Large intestine (tissue), 3 donors: ENCODE measurements around the gene DDX41. TPM values are rescaled to one million over a fixed set of nuclear protein-coding genes. Genes with fewer than 3 reads are reported as not detected.

Experiments
- DNase-seq, 2 donors: peaks; one replicate each; pipeline versions ENCODE4 v3.0.0 to v3.0.0-alpha.2; 2013
- H3K27ac ChIP-seq: one replicate; pipeline ENCODE4 v1.5.1; 2013; ENCODE audit warnings: low read length
- H3K27me3 ChIP-seq: 2 replicates; pipeline ENCODE4 v1.6.1; 2013; ENCODE audit warnings: low read length; ENCODE audit not compliant: control insufficient read depth, insufficient read depth
- H3K36me3 ChIP-seq: 2 replicates; pipeline ENCODE4 v1.6.1; 2013; ENCODE audit warnings: low read length; ENCODE audit not compliant: control insufficient read depth, insufficient read depth
- H3K4me1 ChIP-seq: one replicate; pipeline ENCODE4 v1.6.1; 2013; ENCODE audit warnings: low read length; ENCODE audit not compliant: control insufficient read depth, insufficient read depth
- H3K4me3 ChIP-seq: one replicate; pipeline ENCODE4 v1.5.1; 2013; ENCODE audit warnings: low read length
- H3K9me3 ChIP-seq: one replicate; pipeline ENCODE4 v1.6.1; 2013; ENCODE audit warnings: mild to moderate bottlenecking, low read depth, low read length, moderate library complexity; ENCODE audit not compliant: control insufficient read depth
- WGBS: methylation state at CpG from one replicate; pipeline ENCODE4 v1.1.5; 2013; ENCODE audit warnings: low lambda C conversion rate; ENCODE audit not compliant: insufficient coverage; 5-methylcytosine and 5-hydroxymethylcytosine counted together
- polyA plus RNA-seq: library from polyadenylated mRNA; unstranded; fragments of 120-200 nt; gene quantifications from one replicate; pipeline ENCODE4 v1.2.1, GENCODE V29; 2013

Gene DDX41
- polyA plus RNA-seq, 1 donor: 94.2 TPM

- no peaks in the 10 kb centered on the region for H3K9me3 ChIP-seq
- H3K27me3 ChIP-seq: no peaks in the 10 kb centered on the region
- peaks cover 17% of the 10 kb centered on the region for H3K36me3 ChIP-seq
- H3K27ac ChIP-seq: no peak overlapping the region
- DNase-seq: no peak
- no CpG with 5 or more reads among the region's 9 CpGs for WGBS
- H3K4me1 ChIP-seq: no peaks in the 10 kb centered on the region
- H3K4me3 ChIP-seq: no peak overlapping the region
These were observed 9.6 kb downstream of the DDX41 start for GRCh38 chr5:177507165-177507564.

GRCh38 chr5:177505075-177505474 lies 11.7 kb downstream of the DDX41 start:
- Histone ChIP-seq H3K27ac (no peak overlapping the region), H3K36me3 (no peaks in the 10 kb centered on the region), H3K4me3 (no peak overlapping the region), H3K9me3 (no peaks in the 10 kb centered on the region), H3K4me1 (no peaks in the 10 kb centered on the region), H3K27me3 (no peaks in the 10 kb centered on the region)
- no peak for DNase-seq
- no CpG with 5 or more reads among the region's 4 CpGs for WGBS

- Histone ChIP-seq H3K36me3 (no peaks in the 10 kb centered on the region), H3K9me3 (no peaks in the 10 kb centered on the region), H3K4me3 (no peak overlapping the region), H3K27ac (no peak overlapping the region), H3K4me1 (no peaks in the 10 kb centered on the region), H3K27me3 (peaks cover 4% of the 10 kb centered on the region)
- DNase-seq: no peak
- no CpG with 5 or more reads among the region's 47 CpGs for WGBS
These were observed 12.4 kb downstream of the DDX41 start for GRCh38 chr5:177504086-177505056.

GRCh38 chr5:177503351-177504085 lies 13.2 kb downstream of the DDX41 start:
- no CpG with 5 or more reads among the region's 24 CpGs for WGBS
- peaks cover 9% of the 10 kb centered on the region for H3K27me3 ChIP-seq
- H3K4me3 ChIP-seq: no peak overlapping the region
- no peak for DNase-seq
- H3K27ac ChIP-seq: no peak overlapping the region
- no peaks in the 10 kb centered on the region for H3K36me3 ChIP-seq
- no peaks in the 10 kb centered on the region for H3K9me3 ChIP-seq
- peaks cover under 1% of the 10 kb centered on the region for H3K4me1 ChIP-seq

DNA sequence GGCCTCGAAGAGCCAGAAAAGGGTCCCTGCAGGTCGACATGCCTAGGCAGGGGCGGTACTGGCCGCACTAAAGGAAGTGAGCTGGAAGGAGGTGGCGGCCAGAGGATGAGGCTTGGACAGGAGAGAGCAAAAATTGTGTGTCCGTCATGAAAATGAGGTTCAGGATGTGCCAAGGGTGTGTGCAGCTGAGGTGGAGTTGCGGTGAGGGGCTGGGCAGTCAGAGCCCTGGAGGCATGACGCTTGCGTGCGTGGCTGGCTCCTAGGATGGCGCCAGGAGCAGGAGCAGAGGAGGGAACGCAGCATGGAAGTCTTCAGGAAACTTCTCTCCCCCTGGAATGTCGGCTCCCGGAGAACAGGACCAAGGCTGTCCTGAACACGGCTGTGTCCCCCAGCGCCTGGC lies 13.9 kb downstream of the DDX41 start:
- WGBS: 90% methylated on average over 2 of the region's 16 CpGs
- H3K4me3 ChIP-seq: no peak overlapping the region
- H3K4me1 ChIP-seq: peaks cover 6% of the 10 kb centered on the region
- DNase-seq: no peak
- H3K36me3 ChIP-seq: no peaks in the 10 kb centered on the region
- H3K9me3 ChIP-seq: peaks cover 2% of the 10 kb centered on the region
- peaks cover 16% of the 10 kb centered on the region for H3K27me3 ChIP-seq
- H3K27ac ChIP-seq: no peak overlapping the region

GRCh38 chr5:177501874-177502678 lies 14.7 kb downstream of the DDX41 start:
- Histone ChIP-seq H3K36me3 (no peaks in the 10 kb centered on the region), H3K4me3 (no peak overlapping the region), H3K27ac (no peak overlapping the region), H3K4me1 (peaks cover 6% of the 10 kb centered on the region), H3K27me3 (peaks cover 19% of the 10 kb centered on the region), H3K9me3 (peaks cover 2% of the 10 kb centered on the region)
- 94% methylated on average over 2 of the region's 9 CpGs for WGBS
- no peak for DNase-seq

DNA sequence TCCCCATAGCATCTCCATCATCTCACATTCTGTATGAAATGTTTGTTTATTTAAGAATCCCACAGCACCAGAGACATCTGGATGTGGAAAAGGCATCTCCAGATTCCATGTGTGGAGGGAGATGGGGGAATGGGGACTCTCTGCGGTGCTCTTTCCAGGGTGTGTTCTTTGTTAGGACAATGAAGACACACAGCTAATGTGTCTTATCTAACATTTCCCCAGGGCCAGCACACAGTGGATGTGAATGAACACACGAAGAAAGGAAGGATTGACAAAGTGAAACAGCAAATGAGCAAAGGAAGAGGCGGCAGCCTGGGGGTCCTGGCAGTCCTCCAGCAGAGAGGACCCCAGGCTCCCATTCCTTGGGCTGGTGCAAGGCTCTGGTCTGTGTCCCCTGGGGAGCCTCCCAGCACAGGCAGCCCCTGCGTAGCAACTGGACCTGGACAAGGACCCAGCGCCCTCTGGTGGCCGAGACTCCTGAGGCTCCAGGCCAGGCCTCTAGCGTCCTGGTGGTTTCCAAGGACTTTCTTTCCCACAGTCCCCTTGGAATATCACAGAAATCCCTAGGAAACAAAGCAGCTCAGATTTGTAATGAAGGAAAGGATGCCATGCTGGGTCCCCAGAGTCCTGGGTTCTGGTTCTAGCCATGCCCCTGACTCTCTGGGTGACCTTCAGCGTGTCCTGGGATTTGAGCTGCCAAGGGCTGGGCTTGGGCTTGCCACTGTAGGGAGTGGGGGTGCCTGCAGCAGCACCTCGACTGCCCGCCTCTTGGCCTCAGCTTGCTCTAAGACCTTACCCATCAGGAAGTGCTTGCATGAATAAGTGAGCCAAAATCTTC lies 15.9 kb downstream of the DDX41 start:
- Histone ChIP-seq H3K9me3 (peaks cover 2% of the 10 kb centered on the region), H3K36me3 (no peaks in the 10 kb centered on the region), H3K4me3 (no peak overlapping the region), H3K27ac (peak overlapping the region; percentile 22), H3K4me1 (peaks cover 8% of the 10 kb centered on the region), H3K27me3 (peaks cover 19% of the 10 kb centered on the region)
- DNase-seq: peak; percentile 74 to 78
- WGBS: 0% methylated on average over 1 of the region's 10 CpGs

- Histone ChIP-seq H3K27me3 (peaks cover 19% of the 10 kb centered on the region), H3K9me3 (peaks cover 2% of the 10 kb centered on the region), H3K36me3 (no peaks in the 10 kb centered on the region), H3K27ac (no peak overlapping the region), H3K4me3 (no peak overlapping the region), H3K4me1 (peaks cover 8% of the 10 kb centered on the region)
- no peak for DNase-seq
- 87% methylated on average over 3 of the region's 6 CpGs for WGBS
These were observed 16.9 kb downstream of the DDX41 start for GRCh38 chr5:177499842-177500241.

- 0% methylated on average over 4 of the region's 48 CpGs for WGBS
- Histone ChIP-seq H3K4me1 (peaks cover 20% of the 10 kb centered on the region), H3K27me3 (peaks cover 19% of the 10 kb centered on the region), H3K36me3 (peaks cover 6% of the 10 kb centered on the region), H3K9me3 (peaks cover 2% of the 10 kb centered on the region), H3K27ac (peak overlapping the region; percentile 3), H3K4me3 (peak overlapping the region; percentile 71)
- DNase-seq: no peak
These were observed 18.6 kb downstream of the DDX41 start for GRCh38 chr5:177498013-177498787.
